Fibroblast of skin of back (primary cell): Measurements from ENCODE around the gene XIRP1. TPM values are rescaled to one million over a fixed set of nuclear protein-coding genes. Genes with fewer than 3 reads are reported as not detected.
"Not testable (repeated sequence)": the region's sequence is repeated elsewhere in the genome, so short reads cannot be mapped to it uniquely, and the experiment has no call there.

Source experiments
- DNase-seq: peaks from one replicate; pipeline ENCODE4 v3.0.0-alpha.2; 2013
- polyA plus RNA-seq, 2 experiments: library from polyadenylated mRNA; unstranded; fragments of 120-200 nt; gene quantifications; one replicate each; pipeline ENCODE4 v1.2.1, GENCODE V29; 2013; ENCODE audit not compliant: insufficient read length in 2 of 2

Gene XIRP1, protein sequence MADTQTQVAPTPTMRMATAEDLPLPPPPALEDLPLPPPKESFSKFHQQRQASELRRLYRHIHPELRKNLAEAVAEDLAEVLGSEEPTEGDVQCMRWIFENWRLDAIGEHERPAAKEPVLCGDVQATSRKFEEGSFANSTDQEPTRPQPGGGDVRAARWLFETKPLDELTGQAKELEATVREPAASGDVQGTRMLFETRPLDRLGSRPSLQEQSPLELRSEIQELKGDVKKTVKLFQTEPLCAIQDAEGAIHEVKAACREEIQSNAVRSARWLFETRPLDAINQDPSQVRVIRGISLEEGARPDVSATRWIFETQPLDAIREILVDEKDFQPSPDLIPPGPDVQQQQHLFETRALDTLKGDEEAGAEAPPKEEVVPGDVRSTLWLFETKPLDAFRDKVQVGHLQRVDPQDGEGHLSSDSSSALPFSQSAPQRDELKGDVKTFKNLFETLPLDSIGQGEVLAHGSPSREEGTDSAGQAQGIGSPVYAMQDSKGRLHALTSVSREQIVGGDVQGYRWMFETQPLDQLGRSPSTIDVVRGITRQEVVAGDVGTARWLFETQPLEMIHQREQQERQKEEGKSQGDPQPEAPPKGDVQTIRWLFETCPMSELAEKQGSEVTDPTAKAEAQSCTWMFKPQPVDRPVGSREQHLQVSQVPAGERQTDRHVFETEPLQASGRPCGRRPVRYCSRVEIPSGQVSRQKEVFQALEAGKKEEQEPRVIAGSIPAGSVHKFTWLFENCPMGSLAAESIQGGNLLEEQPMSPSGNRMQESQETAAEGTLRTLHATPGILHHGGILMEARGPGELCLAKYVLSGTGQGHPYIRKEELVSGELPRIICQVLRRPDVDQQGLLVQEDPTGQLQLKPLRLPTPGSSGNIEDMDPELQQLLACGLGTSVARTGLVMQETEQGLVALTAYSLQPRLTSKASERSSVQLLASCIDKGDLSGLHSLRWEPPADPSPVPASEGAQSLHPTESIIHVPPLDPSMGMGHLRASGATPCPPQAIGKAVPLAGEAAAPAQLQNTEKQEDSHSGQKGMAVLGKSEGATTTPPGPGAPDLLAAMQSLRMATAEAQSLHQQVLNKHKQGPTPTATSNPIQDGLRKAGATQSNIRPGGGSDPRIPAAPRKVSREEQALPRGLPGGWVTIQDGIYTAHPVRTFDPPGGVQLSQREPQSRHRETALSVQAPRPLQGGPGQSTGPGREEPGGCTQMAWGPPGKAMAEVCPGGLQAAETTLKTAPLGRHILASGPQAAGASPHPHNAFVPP (N-terminal part only)
- 0.38 TPM for polyA plus RNA-seq (2013, experiment 1 of 2; ENCODE audit: insufficient read length)
- polyA plus RNA-seq (2013, experiment 2 of 2; ENCODE audit: insufficient read length), result 0.82 TPM

GRCh38 chr3:39192490-39193092 lies at the start of gene XIRP1:
Gene XIRP1 (minus strand): TSS chr3:39192595. CDS start chr3:39189445, 3,150 bp downstream.
- peak; percentile 53 for DNase-seq

DNA sequence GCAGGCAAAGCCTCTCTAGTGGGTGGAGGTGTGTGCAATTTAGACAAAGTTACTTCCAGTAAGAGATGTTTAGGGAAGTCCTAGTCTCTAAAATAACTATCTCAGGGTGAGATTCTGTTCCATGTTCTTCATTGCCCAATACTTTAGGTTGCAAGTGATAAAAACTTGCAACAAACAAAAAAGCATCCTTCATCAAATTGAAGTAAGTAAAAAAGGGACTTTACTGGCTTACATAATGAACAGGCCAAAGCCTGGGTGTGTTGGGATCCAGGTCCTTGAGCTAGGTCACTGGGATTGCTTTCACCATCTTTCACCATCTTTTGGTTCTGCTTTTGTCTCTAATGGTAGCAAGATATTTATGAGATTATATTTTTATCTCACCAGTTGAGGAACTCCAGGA lies 49.2 kb upstream of the XIRP1 start:
- DNase-seq, result no peak

DNA sequence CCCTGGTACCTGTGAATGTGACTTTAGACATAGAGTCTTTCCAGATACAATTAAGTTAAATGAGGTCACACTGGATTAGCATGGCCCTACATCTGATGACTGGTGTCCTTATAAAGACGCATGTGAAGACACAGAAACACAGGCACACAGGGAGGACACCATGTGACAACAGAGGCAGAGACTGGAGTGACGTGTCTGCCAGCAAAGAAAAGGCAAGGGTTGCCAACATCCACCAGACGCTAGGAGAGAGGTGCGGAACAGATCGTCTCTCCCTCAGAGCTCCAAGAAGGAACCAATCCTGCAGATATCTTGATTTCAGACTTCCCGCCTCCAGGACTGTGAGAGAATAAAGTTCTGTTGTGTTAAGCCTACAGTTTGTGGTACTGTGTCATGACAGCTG lies 44.6 kb upstream of the XIRP1 start:
- no peak for DNase-seq

DNA sequence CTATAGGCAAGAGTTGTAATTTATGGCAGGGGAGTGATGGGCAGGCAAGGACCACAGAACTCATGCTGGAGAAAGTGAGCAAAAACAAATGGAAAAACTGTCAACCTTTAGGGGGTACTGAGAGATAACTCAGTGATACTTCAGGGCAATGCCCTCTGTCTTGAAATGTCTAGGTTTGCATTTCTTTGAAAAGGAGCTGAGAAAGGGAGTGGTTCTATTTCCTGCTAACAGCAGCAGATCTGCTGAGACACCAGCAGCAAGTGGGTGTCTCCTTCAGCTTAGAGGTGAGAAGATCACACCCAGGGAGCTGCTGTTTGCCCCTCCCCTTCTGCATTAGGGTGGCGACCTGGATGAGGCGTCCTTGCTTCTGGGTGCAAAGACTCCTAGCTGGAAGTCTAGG lies 42.3 kb upstream of the XIRP1 start:
- DNase-seq, result no peak

DNA sequence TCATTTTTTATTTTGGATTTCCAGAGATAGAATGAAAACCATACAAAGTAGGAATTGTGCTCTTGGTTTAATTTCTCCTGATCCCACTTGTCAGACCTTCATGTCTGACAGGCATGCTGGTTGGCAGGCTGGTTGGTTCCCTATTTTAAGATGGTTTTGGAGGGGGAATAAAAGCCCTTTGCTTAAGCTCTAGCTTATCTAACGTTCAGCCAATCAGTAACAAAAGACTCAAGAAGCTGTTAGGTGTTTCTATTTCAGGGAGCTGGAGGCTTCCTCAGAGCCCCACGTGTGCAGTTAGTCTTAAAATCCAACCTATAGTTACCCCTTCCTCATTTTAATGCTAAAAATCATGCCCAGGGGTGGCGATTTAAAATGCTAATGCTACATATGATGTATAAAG lies 40.5 kb upstream of the XIRP1 start:
- no peak for DNase-seq

DNA sequence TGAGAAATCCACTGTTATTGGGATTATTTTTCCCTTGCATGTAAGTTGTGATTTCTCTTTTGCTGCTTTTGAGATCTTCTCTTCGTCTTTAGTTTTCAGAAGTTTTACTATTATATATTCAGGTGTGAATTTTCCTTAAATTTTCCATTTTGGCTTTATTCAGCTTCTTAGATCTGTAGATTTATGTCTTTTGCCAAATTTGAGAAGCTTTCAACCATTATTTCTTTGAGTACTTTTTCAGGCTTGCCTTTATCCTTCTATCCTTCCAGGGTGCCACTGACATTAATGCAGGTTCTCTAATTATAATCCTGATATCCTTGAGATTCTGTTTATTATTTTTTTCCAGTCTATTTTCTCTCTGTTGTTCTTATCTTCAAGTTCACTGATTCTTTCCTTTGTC lies 38.1 kb upstream of the XIRP1 start:
- DNase-seq, result no peak

DNA sequence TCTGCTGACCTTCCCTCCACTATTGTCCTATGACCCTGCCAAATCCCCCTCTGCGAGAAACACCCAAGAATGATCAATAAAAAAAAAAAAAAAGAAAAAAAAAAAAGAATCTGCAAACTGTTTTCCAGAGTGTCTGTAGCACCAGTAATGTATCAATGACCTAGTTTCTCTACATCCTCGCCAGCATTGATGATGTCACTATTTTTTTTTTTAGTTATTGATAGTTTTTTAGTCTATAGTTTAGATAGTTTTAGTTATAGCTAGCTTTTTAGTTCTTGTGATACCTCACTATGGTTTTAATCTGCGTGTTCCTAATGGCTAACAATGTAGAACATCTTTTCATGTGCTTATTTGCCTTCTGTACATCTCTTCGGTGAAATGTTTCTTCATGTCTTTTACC lies 36.1 kb upstream of the XIRP1 start:
- DNase-seq, result no peak

GRCh38 chr3:39227596-39227995 lies 35.2 kb upstream of the XIRP1 start:
- not testable (repeated sequence) for DNase-seq

DNA sequence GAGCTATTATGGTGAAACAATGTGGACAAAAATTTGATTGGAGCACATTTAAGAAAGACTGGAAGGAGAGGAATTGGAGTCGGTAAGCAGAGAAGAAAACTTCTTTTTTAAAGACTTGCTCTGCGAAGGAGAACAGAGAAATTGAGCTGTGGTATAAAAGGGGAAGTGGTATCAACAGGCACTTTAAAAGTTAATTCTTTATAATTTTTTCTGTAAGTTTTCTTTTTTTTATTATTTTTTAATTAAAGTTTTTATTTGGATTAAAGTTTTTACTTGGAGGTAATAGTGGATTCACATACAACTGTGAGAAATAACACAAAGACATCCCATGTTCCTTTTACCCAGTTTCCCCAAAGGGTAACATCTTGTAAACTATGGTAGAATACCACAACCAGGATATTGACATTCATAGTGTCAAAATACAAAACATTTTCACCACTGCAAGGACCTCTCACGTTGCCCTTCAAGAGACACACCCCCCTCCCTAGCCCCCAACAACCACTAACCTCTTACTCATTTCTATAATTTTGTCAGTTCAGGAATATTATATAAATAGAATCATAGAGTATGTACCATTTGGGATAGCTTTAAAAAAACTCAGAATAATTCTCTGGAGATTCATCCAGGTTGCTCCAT lies 33.8 kb upstream of the XIRP1 start:
- no peak for DNase-seq

GRCh38 chr3:39224288-39224687 lies 31.9 kb upstream of the XIRP1 start:
- no peak for DNase-seq

DNA sequence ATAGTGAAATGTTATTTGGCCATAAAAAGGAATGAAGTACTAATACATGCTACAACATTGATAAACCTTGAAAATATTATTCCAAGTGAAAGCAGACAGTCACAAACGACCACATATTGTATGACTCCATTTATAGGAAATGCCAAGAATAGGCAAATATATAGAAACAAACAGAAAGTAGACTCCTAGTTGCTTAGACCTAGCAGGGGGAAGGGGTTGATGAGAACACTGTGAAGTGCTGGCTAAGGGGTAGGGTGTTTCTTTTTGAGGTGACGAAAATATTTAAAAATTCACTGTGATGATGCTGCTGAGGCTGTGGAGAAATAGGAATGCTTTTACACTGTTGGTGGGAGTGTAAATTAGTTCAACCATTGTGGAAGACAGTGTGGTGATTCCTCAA lies 30.5 kb upstream of the XIRP1 start:
- no peak for DNase-seq

GRCh38 chr3:39222462-39222861 lies 30.1 kb upstream of the XIRP1 start:
- DNase-seq, result peak; percentile 11

GRCh38 chr3:39221141-39221530 lies 28.7 kb upstream of the XIRP1 start:
- no peak for DNase-seq

DNA sequence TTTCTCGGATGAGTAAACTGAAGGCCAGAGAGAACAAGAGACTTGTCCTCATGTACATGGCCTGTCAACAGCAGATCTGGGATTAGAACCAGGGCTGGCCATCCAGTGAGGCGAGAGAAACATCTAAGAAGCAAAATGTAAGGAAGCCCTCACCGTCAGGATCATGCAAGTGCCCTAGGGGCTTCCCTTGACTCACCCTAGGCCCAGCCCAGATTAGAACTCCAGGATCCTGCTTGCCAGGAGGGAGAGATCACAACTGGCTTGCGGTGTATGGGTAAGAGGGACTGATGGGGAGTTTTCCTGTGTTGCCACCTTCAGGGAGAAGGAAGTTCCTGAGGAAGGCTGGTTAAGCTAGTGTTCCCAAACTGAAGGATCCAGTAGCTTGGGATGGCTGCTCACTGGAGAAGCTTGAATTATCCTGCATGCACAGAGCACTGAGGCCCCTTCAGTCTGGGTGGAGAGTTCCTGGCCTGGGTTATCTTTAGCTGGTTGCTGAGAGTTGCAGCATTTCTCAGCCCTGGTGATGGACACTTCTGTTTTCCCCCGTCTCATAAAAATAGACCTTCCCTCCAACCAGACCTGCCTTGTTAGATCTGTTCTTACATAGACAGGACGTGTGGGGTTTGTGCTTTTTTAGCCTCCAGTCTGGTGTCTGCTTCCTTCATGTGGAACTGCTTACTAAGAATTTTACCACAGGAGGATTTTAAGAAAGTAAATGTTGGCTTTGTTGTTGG lies 28.2 kb upstream of the XIRP1 start:
- no peak for DNase-seq

GRCh38 chr3:39219702-39220101 lies 27.3 kb upstream of the XIRP1 start:
- DNase-seq, result no peak

DNA sequence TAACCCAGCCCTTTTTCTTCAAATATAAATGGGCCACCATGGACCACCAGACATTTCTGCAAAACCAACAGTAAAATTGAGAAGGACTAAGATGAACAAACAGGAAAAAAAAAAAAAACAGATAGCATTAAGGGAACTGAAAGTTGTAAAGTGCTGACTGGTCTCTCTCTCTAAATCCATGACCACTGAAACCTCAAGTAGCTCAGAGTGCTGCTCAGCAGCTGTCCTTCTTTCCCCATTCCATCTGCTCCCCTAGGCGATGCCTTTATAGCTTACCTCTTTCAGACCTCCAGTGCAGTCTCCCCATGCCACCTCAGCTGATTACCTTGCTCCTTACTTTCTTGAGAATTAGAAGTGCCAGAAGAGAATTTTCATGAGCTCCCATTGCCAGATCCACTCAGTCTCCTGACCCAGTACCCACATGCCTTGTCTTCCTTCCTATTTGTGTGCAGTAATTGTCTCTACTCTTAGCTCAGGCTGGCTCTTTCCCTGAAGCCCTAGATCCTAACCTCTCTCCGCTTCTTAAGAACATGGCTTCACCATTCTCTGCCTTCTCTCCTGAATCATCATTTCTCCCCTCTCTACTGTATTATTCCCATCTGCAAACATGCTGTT lies 23.9 kb upstream of the XIRP1 start:
- no peak for DNase-seq

- DNase-seq, result no peak
These were observed 21.2 kb upstream of the XIRP1 start for GRCh38 chr3:39213613-39214012.

DNA sequence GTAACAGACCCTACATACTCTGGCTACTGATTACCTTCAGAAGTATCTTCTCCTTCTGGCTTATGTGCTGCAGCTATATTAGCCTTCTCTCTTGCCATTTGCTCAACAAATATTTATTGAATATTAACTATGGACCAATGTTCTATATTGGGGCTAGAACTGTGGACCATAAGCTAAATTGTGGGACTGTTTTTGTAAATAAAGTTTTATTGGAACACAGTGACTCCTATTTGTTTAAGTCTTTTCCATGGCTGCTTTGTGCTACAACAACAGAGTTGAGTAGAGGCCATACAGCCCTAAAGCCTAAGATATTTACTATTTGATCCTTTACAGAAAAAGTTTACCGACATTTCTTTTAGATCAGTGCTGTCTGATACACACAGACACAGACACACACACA lies 20.3 kb upstream of the XIRP1 start:
- DNase-seq, result no peak

DNA sequence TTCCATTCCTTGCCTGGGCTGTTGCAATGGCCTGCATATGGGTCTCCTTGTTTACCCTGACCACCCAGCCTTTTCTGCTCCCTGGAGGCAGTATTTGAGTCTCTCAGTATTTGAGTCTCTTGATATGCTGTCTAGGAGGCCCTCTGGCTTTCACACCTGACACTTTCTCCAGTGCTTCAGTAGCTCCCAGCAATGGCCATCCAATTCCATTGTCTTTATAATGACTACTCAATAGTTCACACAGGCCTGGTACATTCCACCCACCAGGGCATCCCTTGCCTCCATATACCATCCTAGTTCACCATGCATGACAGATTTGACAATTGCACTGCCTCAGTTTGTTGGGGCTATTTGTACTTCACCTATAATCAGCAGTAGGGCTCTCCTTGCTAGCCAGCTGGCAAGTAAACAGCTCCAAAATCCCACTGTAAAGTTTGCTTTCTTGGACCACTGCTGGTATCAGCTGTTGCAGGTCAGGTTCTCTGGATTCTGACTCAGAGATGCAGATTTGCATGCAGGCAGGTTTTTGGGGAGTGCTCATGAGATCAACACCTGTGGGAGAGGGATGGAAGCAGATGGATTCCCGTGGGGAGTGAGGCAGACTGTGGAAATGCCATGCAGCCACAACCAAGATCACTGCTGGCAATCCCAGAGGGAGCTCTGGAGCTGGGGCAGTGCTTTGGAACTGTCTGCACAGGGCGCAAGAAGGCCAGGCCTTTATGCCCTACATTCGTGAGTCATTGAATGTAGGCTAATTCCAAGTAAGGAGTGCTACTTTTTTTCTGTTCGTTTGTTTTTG lies 19.1 kb upstream of the XIRP1 start:
- no peak for DNase-seq

GRCh38 chr3:39210078-39210477 lies 17.7 kb upstream of the XIRP1 start:
- DNase-seq, result no peak
